HG03558 (cell line): ENCODE data around the gene CLTCL1.
"Not testable (repeated sequence)": the region's sequence is repeated elsewhere in the genome, so short reads cannot be mapped to it uniquely, and the experiment has no call there.

Source experiments
- ATAC-seq: cut with Tn5 transposase; IDR thresholded peaks from one replicate; pipeline ENCODE4 v1.9.1; 2021; ENCODE audit warnings: moderate number of reproducible peaks; ENCODE audit not compliant: unreplicated experiment; ENCODE audit errors: extremely low read depth

CLTCL1 gene

GRCh38 chr22:19223617-19224016 lies 67.9 kb downstream of the CLTCL1 start:
- no peak for ATAC-seq

GRCh38 chr22:19223110-19223509 lies 68.4 kb downstream of the CLTCL1 start:
- no peak for ATAC-seq

DNA sequence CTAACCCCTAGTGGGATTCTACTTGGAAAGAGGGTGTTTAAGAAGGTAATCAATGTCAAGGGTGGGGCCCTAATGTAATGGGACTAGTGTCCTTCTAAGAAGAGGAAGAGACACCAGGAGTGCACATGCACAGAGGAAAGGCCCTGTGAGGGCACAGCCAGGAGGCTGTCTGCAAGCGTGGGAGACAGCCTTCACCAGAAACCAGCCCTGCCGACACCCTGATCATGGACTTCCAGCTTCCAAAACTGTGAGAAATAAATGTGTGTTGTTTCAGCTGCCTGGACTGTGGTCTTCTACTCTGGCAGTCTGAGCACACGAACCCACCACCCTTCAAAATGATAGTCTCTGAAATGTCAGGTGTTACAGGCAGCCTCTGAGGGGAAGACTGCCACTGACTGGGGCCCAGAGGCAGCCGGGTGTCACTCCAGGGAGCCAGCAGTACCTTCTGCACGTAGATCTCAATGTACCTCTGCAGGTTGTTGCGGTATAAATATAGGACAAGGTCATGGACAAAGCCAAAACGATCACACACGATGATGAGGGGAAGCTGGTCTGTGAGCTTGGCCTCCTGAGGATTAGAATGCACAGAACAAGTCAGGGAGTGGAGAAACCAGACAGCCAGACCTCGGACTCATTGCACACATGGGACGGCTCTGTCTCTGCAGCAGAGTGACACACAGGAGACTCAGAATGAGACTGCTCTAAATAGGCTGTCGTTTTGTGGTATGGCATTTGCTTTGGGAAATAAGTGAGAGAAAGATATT lies 69.1 kb downstream of the CLTCL1 start:
- no peak for ATAC-seq

DNA sequence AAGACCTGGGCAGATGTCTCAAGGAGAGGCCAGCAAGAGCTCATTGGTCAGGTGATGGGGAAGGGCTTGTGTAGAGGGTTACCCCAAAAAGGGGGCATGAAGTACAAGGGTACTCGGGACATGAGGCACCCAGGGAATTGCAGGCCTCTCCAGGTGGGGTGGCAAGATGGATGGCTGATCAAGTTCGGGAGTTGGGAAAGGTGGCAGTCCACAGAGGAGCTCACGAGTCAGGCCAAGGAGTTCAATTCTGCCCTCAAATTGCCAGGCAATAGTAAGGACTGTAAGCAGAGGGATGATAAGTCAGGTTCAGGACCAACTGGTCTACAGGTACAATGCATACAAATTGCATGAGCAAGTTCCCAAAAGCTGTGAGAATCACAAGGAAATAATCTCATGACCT lies 70.7 kb downstream of the CLTCL1 start:
- ATAC-seq = no peak

GRCh38 chr22:19218541-19219233 lies 72.8 kb downstream of the CLTCL1 start:
- no peak for ATAC-seq

GRCh38 chr22:19216579-19216978 lies 74.9 kb downstream of the CLTCL1 start:
- no peak for ATAC-seq

DNA sequence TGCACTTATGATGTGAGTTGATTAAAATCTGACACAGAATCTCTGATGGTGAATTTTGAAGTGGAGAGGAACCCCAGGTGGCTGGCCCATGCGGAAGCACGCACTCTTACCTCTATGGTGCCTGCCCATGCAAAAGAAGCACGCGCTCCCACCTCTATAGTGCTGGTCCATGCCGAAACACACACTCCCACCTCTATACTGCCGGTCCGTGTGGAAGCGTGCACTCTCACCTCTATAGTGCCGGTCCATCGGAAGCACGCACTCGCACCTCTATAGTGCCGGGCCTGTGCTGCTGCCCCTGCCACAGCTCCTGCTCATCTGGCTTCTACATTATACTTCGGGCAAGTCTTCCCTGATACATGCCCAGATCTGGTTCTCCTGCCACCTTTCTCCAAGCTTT lies 76.2 kb downstream of the CLTCL1 start:
- ATAC-seq = no peak

DNA sequence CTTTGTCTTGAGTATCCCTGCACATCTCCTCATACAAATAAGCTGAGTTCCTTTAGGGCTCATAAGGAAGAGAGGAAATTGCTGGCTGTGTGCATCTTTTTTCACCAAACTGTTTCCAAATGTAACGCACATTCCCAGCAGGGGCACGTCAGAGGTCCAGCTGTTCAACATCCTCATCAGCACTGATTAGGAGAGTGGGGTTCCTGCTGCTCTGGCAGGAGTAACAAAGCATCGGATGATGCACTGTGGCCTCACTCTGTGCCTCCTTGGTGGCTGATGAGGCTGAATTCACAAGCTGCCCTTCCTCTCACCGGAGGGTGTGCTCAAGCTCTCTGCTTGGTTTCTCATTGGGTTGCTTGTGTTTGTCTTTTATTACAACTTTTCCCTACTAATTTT lies 77.4 kb downstream of the CLTCL1 start:
- no peak for ATAC-seq

DNA sequence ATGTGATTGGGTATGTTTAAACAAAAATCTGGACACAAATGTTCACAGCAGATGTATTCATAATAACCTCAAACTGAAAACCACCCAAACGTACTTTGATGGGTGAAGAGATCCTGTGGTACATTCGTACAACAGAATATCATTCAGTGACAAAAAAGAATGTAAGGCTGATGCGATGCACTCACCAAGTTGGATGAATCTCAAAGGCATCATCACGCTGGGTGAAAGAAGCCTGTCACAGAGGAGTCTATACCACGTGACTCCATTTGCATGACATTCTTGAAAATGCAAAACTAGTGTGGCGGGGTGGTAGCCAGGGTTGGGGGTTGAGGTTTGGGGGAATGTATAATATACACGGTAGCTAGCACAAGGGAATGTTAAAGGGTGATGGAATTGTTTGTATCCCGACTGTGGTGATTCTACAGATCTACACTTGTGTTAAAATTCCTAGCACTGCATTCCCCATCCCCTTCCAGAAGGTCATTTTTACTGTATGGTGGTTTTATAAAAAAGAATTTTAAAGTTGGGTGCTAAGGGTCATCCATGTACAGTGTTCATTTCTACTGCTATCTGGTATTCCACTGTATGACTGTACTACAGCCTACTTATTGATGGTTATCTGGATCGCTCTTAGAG lies 78.0 kb downstream of the CLTCL1 start:
- ATAC-seq = no peak

DNA sequence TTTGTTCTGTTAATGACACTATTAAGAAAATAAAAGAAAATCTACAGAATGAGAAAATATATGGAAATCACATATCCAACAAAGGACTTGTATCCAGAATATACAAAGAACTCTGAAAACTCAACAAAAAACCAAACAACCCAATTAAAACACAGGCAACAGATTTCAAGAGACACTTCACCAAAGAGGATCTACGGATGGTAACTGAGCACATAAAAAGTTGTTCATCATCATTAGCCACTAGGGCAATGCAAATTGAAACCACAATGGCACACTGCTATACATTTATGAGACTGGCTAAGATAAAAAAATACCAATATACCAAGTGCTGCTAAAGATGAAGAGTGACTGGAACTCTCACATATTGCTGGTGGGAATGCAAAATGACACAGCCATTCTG lies 78.5 kb downstream of the CLTCL1 start:
- ATAC-seq = no peak

DNA sequence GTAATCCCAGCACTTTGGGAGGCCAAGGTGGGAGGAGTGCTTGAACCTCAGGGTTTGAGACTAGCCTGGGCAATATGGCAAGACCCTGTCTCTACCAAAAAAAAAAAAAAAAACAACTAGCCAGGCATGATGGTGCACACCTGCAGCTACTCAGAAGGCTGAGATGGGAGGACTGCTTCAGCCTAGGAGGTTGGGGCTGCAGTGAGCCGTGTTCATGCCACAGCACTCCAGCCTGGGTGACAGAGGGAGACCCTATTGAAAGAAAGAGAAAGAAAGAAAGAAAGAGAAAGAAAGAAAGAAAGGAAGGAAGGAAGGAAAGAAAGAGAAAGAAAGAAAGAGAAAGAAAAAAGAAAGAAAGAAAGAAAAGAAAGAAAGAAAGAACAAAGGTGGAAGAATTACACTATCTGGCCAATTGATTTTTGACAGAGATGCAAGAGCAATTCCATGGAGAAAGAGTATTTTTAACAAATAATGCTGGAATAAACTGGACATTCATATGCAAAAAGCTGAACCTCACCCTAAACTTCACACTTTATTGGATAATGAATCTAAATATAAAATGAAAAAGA lies 79.1 kb downstream of the CLTCL1 start:
- ATAC-seq = no peak

- ATAC-seq = no peak
Observed at GRCh38 chr22:19210188-19210587, 81.3 kb downstream of the CLTCL1 start.

- no peak for ATAC-seq
Observed at GRCh38 chr22:19208287-19208847, 83.2 kb downstream of the CLTCL1 start.

GRCh38 chr22:19207884-19208283 lies 83.6 kb downstream of the CLTCL1 start:
- ATAC-seq = no peak

- no peak for ATAC-seq
Observed at GRCh38 chr22:19207401-19207808, 84.1 kb downstream of the CLTCL1 start.

DNA sequence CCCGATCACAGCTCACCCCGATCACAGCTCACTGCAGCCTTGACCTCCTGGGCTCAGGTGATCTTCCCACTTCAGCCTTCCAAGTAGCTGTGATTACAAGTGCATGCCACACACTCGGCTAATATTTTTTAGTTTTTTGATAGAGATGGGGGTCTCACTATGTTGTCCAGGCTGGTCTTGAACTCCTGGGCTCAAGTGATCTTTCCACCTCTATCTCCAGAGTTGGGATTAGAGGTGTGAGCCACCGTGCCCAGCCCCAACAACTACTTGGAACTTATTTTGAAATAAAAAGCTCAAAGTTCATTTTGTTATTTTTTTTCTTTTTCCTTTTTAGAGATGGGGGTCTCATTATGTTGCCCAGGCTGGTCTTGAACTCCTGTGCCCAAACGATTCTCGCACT lies 85.2 kb downstream of the CLTCL1 start:
- ATAC-seq = no peak

GRCh38 chr22:19204640-19205039 lies 86.9 kb downstream of the CLTCL1 start:
- ATAC-seq = no peak

- no peak for ATAC-seq
Observed at GRCh38 chr22:19203834-19204233, 87.7 kb downstream of the CLTCL1 start.

DNA sequence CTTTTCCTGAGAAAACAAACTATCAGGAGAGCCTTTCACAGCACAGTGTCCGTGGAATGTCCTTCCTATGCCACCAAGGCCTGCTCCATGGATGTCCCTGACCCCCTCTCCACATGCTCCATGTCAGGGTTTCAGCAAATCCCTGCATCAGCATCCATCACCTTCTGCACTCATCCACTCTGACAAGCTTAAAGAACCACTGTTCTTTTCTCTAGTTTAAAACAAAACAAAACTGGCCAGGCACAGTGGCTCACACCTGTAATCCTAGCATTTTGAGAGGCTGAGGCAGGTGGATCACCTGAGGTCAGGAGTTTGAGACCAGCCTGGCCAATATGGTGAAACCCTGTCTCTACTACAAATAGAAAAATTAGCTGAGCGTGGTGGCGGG lies 88.7 kb downstream of the CLTCL1 start:
- ATAC-seq = not testable (repeated sequence)

DNA sequence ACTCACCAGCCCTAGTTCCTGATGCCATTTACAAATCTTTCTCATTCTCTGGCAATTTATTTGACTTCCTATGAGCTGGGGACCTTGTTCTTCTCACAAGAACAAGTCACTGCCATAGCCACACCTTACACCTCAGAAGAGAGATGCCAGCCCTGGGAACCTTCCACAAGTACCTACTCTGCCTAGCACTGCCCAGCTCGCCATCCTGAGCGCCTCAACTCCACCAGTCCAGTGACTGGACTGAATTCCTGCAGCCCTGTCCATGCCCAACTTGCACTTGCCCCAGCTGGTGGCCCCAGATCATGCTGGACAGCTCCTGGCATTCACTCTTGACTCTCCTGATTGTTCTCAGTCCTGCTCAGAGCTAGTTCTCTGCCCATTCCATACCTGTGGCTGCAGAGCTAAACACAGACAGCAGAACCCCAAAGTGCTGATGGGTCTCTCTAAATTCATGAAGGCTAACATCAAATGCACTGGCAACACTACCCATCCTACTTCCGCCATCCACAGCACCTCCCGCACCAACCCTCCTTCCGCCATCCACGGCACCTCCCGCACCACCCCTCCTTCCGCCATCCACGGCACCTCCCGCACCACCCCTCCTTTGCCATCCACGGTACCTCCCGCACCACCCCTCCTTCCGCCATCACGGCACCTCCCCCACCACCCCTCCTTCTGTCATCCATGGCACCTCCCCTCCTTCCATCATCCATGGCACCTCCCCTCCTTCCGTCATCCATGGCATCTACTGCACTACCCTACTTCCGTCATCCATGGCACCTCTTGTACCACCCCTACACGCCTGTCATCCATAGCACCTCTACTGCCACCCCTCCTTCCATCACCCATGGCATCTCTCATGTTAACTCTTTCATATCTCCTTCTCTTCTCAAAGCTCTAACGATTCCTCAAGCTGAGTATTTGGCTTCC lies 89.4 kb downstream of the CLTCL1 start:
- no peak for ATAC-seq
